G401.6 (cell line): ENCODE measurements around the gene COQ8A.
"Not testable (repeated sequence)": the region's sequence is repeated elsewhere in the genome, so short reads cannot be mapped to it uniquely, and the experiment has no call there.

Experiments
- FAIRE-seq: peaks from 2 replicates; lab custom pipeline; 2012; peaks lifted over from hg19 to GRCh38; lab: Jason Lieb, UNC

The COQ8A gene

DNA sequence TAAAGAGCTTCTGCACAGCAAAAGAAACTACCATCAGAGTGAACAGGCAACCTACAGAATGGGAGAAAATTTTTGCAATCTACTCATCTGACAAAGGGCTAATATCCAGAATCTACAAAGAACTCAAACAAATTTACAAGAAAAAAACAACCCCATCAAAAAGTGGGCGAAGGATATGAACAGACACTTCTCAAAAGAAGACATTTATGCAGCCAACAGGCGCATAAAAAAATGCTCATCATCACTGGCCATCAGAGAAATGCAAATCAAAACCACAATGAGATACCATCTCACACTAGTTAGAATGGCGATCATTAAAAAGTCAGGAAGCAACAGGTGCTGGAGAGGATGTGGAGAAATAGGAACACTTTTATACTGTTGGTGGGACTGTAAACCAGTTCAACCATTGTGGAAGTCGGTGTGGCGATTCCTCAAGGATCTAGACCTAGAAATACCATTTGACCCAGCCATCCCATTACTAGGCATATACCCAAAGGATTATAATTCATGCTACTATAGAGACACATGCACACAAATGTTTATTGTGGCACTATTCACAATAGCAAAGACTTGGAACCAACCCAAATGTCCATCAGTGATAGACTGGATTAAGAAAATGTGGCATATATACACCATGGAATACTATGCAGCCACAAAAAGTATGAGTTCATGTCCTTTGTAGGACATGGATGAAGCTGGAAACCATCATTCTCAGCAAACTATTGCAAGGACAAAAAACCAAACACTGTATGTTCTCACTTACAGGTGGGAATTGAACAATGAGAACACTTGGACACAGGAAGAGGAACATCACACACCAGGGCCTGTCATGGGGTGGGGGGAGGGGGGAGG, 10.6 kb upstream of the COQ8A start:
- FAIRE-seq, result not testable (repeated sequence)

DNA sequence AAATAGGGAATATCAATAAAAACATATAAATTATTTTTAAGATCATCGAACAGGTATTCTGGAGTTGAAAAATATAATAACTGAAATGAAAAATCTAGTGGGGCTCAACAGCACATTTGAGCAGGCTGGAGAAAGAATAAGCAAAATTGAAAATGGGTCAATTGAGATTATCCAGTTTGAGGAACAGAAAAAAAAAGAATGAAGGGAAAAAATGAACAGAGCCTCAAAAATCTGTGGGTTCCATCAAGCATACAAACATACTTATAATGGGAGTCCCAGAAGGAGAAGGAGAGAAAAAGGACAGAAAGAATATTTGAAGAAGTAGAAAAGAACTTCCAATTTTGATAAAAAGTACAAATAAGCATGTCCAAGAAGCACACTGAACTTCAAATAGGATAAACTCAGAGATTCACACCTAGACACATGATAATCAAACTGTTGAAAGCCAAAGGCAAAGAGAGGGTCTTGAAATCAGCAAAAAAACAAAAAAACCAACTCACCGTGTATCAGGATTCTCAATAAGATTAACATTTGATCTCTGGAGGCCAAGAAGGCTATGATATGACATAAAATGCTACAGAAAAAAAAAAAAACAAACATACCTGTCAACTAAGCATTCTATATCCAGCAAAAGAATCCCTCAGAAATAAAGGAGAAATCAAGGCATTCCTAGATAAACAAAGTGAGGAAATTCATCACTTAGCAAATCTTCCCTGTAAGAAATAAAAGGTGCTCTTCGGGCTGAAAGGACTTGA, 5.4 kb upstream of the COQ8A start:
- no peak for FAIRE-seq

DNA sequence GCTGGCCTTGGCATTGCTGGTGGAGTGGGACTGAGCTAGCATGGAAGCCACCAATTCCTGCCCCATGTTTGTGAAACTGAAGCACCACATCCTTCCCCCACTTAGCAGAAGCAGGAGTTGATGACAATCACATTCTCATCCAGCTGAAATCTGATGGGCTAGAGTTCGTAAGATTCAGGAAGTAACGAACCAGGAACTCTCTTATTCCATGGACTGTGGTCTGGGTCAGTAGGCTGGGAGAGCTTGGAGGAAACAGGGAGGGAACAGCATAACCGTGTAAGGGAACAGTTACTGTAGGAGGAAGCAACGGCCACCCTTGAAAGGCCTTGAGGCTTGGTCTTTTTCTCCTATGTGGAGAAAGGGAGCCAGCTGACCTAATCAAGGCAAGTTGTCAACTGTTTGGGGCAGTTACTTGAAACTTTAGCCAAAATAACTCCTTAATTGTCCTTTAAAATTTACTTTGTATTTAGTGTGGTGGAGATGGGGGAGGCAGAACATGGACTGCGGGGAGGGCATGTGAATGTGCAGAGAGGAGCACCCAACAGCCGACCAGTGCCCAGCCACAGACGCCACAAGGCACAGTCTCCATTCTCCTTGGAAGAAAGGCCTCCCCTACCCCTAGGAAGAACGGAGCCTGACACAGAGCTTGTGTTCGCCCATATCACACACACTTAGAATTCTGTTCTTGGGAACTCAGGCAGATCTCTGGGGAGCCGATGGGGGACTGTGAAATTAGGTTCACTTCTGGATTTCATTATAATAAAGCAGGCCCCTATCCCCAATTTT, 2.0 kb upstream of the COQ8A start:
- FAIRE-seq, result no peak

DNA sequence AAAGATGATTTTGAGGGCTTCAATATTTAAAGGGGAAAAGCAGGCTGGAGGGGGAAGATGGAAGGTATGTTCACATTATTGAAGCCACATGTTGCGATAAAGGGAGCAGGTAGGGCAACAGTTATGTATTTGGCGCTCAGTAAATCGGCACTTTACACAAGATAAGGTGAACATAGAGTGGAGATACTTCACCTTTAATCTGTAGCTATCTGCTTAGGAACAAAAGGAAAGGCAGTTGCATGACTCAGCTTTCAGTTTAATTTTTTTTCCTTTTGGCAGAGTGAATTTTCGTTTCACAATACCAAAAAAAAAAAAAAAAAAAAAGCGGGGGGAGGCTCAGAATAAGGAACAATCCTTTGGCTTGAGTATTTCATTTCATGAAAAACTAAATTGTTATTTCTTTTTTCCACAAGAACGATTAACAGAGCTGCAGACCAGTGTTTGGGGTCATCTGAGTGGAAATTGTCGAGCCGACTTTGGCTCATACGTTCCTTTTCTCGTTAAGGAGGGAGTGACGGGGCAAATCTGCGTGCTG, 1.1 kb upstream of the COQ8A start:
- no peak for FAIRE-seq

DNA sequence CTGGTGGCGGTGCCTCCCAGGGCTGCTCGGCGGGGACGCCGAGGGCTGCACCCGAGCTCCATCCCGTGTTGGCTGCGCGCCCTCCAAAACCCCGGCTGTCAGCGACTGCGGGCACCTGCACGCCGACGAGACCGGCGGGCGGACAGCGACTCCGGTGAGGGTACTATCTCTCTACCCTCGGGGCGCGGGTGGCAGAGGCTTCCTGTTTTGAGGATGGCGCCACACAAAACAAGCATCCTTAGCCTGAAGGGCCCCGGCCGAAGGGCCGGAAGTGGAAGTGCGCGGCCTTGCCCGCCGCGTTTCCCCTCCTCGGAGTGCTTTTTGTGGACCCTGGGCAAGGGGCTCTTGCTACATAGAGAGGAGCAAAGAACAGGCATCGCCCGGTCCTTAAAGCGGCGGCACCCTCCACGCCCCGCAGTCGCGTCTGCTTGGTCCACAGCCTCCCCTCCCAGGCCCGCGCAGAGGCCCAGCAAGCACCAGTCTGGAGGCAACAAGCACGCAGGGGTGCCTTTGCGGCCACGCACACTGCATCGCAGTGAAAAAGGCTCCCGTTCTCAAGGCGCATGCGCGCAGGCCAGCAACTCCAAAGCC, 561 bp upstream of the COQ8A start:
- FAIRE-seq, result no peak

DNA sequence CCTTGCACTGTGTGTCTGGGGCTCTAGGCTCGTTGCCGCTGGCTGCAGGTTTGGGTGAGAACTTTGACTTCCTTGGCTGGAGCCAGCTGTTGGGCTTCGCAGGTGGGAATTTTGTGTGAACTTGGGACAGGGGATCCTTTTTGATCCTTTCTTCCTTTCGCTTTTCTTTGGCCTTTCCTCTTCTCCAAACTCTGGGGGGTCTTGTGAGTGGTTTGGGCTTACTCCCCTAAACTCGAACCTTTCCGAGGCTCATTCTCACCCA, 643 bp downstream of the COQ8A start:
- no peak for FAIRE-seq

DNA sequence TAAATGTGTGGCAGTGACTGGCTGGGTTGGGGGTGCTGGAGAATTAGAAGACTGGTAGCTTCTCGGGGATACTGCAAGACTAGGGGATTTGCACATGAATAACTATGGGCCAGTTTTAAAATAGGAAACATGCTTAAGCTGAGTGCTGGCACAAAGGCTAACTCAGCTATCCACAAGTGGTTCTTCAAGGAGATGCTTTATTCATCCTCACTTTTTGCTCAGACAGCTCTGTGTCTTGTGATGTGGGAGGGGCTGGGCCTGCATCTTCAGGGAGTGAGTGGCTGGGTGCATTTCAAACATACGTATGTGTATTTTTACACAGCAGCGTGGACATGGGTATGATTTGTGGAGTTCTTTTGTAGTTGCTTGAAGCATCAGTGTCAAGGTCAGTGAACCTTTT, 2.3 kb downstream of the COQ8A start:
- no peak for FAIRE-seq

DNA sequence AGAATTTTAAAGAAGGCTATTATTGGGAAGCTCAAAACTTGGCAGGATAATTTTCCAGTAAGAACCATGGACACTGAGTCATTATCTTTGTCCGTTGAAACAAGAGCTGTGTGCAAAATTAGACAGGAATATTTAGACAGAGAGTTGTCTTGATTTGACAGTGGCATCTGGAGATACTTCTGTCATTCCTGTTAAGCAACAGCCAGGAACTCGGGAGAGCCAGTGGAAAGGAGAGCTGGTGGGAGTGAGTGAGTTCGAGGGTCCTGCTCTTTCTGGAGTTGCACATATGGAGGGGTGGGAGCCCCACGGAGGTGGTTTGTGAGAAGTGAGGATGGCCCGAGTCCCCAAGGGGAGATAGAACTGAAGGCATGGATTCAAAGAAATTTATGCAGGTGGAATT, 3.1 kb downstream of the COQ8A start:
- no peak for FAIRE-seq

DNA sequence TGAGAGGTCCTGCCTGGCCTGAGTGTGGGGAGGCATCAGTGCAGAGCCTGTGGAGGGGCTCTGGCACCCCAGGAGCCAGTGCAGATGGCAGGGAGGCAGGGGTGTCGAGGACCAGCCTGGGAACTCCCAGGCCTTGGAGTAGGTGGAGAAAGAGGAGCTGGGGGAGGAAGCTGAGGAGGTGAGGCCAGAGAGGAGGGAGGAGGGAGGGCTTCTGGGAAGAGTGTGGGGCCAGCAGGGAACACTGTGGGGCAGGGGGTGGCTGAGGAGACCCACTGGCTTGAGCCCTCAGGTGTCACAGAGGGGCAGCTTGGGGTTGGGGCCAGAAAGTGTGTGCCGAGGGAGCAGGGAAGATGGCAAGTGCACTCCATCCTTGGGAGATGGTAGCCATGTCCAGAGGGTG, 3.8 kb downstream of the COQ8A start:
- no peak for FAIRE-seq

DNA sequence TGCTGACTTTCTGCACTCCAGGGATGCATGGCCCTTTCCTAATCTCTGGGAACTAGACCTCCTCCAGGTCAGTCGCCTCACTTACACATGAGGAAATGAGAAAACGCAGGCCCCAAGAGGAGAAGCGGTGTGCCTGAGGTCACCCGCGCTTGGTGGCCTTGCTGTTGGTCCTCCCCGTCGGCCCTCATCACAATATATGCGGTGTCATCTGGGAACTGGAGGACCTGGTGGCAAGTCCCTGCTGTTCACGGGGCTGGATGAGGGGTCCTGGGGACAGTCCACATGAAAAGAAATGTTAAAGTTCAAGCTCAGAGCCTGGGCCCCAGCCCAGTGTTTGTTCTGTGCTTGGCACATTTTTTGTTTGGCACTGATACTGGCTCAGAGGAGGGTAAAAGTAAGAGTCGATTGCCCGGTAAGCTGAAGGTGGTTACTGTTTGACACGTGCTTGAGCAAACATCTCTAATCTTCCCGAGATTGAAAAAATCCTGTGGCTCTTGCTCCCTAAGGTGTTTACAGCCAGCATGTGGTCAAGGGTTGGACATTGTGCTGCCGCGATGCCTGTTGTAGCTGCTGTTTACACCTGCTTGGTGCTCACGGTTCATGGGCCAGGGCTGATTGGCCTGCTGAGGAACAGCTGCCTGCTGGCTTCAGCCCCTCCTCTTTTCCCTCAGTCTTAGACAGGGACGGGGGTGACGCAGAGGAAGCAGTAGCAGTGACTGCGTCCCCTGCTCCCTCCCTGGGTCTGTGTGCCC, 5.2 kb downstream of the COQ8A start:
- no peak for FAIRE-seq

DNA sequence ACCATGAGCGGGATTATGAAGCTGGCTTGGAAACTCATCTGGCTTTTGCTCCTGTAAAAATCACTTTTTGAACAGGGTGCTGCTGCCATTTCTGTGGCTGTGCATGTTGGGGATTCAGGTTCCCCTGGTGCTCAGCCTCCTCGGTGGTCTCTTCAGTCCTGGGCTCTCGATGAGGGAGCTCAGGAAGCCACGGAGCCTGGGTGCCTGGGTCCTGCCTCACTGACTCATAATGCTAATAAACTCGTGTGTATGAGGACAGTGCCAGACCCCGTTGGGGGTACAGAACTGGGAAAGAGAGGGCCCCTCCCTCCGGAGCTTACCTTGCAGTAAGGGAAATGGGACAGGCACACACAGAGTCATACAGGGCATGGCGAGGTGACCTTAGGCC, 5.8 kb downstream of the COQ8A start:
- FAIRE-seq, result no peak

DNA sequence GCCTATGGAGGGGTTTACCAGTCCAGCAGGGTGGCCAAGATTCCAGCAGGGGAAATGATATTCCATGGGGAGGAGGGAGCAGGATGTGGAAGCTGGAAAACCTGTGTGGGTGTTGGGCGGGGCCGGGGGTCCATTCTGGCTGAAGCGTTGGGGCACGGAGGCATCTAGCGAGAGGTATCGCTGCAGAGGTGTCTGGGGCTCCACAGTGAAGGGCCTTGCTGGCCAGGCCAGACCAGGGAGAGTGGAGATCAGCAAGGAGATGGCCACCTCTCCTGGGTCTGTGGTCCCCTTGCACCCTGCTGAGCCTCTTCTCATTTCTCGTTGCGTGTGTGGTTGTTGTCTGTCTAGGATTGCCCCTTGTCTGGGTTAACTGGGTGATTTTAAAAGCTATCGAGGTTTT, 6.2 kb downstream of the COQ8A start:
- FAIRE-seq, result no peak

DNA sequence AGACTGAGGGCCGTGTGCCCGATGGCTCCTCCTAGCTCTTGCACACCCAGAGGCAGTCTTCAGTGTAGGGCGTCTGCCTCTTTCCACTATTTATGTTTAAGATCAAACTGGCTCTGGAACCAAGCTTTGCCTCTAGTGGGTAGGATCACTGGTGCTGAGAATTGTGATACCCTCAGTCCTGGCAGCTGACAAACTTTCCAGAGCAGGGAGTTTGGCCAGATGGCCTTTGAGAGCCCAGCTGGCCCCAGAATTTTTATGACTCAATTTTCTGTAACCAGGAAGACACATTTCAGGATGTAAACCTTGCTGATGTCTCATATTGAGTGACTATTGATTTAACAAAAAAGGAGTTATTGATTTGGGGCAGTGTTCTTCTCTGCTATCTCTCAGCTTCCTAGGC, 6.7 kb downstream of the COQ8A start:
- FAIRE-seq, result no peak

DNA sequence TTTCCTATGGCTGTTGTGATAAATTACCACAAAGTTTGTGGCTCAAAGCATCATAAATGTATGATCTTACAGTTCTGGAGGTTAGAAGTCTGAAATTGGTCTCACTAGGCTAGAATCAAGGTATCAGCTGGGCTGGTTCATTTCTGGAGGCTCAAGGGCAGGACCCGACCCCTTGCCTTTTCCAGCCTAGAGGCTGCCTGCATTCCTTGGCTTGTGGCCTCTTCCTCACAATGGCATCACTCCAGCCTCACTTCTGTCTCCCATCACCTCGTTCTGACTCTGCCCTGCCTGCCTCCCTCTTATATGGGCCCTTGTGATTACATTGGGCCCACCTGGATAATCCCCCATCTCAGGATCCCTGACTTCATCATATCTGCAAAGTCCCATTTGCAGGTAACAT, 8.0 kb downstream of the COQ8A start:
- FAIRE-seq, result no peak

DNA sequence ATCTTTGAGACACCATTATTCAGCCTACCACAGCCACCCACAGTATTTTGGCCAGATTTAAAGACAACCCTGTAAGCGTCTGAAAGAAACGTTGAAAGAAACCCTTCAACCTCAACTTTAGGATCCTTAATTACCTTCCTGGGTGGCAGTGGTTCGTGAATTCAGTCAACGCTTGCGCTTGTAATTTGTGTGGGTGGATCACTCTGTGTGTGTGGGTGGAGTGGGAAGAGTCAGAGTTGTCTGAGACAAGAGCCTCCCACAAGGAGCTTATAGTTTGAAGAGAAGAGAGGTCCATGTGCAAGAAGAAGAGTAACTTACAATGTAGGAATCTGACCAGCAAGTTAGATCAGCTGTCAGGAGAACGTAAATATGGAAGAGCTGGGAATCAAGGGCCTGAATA, 8.4 kb downstream of the COQ8A start:
- no peak for FAIRE-seq

DNA sequence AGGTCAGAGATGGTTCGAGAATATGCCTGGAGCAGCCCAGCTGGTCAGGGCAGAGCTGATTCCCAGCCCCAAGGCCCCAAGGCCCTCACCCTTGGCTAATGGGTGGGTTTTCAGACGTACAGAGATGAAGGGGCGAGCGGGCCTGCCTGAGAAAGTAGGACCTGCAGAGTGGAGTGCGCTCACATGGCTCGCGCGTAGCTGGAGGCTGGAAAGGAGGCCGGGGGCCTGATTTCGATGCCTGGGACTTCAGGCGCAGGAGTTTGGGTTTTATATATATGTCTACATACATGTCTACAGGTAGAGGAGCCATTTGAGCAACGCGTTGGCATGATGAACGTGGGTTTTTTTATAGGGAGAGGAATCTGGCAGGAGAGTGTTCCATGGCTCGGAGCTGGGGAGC, 8.9 kb downstream of the COQ8A start:
- FAIRE-seq, result no peak

DNA sequence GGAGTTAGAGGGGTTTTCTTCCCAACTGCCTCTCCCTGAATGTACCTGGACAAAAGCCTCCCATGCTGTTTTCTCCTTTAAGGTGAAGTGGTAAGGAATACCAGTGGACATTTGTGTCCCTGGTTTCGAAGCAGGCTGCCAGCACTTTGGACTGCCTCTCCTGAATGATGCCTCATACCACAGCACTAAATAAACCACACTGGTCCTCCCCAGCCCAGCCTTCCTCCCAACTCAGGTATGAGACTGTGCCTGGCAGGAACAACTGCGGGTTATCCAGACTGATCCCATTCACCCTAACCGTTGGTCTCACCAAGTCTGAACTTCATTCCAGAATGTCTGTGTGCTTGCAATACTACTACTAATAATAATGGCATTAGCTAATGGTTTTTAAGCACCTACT, 9.3 kb downstream of the COQ8A start:
- no peak for FAIRE-seq

DNA sequence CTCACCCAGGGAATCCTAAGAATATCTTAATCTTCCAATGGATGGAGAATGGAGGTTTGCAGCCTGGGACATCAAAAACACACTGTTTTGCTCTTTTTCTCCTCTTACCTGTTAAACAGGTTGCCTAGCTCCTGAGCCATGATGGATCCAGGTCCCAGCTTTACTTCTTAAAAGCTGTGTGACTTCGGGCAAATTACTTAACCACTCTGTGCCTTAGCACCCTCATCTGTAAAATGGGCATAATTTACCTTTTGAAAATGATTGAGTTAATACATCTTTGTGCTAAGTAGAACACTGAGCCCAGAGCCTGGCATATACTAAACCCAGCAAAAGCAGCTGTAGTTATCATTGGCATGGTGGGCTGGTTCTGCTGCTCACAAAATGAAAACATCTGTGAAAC, 10.2 kb downstream of the COQ8A start:
- no peak for FAIRE-seq

DNA sequence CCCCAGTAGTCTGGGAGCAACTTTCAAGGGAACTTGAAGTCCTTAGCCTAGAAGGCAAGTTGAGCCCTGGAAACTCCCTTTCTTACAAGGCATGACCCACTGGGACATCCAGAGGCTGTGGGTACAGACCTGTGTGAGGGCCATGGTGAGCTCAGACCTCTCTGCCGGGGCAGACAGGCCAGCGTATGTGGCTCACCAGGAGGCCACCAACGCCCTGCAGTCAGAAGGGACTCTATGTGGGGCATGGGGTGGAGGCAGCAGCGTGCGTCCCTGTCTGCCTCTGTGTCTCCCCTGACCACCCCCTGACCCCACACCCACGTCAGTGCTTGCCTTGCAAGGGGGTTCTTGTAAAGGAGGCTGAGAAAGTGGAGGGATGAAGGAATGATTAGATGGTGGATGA, 10.8 kb downstream of the COQ8A start:
- no peak for FAIRE-seq

DNA sequence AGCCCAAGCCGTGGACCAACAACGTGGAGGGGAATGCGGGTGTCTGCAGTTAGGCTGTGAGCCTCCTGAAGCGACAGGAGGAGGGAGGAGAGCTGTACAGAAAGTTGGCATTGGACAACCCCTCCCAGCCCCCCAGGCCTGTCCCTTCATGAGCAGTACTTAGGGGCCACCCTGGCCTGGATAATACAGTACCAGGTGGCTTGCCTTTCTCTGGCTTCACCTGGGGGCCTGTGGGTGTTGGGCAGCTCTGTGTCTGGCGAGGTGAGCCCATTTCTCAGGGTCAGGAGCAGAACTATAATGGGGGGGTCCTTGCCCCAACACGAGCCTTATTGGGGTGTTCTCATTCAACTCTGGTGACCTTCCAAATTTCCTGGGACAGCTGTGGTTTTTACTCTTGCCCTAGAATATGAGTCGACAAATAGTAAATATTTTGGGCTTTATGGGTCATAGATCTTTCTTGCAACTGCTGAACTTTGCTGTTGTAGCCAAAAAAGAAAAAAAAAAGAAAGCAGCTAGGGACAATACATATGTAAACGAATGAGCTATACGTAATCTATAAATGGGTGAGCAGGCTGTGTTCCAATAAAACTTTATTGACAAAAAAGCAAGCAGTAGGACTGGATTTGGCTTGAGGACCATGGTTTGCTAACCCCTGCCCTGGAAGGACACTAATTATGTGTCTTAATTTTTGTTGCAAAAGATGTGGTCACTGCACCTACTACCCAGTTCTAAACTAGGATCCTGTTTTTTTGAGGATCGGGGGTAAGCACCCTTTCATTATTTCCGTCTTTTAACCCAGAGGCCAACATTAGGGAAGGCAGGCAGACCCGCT, 11.4 kb downstream of the COQ8A start:
- no peak for FAIRE-seq

DNA sequence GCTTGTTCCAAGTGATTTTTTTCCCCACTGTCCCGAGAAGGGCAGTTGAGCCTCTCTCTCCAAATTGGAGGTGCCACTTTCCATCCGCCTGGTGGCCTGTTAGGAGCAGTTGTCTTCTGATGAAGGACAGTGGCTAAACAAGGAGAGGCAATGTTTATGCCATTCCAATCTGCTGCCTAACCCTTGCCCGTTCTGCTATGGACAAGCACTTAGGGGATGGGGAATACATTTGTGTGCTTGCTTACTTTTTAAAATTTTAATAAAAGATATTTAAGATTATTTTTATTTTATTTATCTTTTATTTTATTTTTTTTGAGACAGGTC, 12.0 kb downstream of the COQ8A start:
- no peak for FAIRE-seq
